OCI-LY1 (cell line): Measurements from ENCODE around the gene ISG20.
"Not testable (repeated sequence)": the region's sequence is repeated elsewhere in the genome, so short reads cannot be mapped to it uniquely, and the experiment has no call there.

Experiments
- H2AFZ ChIP-seq: fragments of 200-600 bp; sonication (generic), shearing (Covaris generic); 2 replicates; pipeline ENCODE4 v1.6.0; 2014; ENCODE audit warnings: antibody characterized with exemption, mild to moderate bottlenecking, low read length
- H3F3A ChIP-seq: fragments of 200-600 bp; sonication (generic), shearing (Covaris generic); 2 replicates; pipeline ENCODE4 v1.6.0; 2014; ENCODE audit warnings: mild to moderate bottlenecking, antibody characterized with exemption, low read length, moderate library complexity; ENCODE audit not compliant: insufficient read depth
- H3K27ac ChIP-seq: fragments of 200-600 bp; sonication (generic); 2 replicates; pipeline ENCODE4 v1.5.1; 2014; ENCODE audit warnings: low read length, mixed run types, mild to moderate bottlenecking, low read depth; ENCODE audit not compliant: poor library complexity, severe bottlenecking
- H3K27me3 ChIP-seq: fragments of 200-600 bp; sonication (generic); 2 replicates; pipeline ENCODE4 v1.6.0; 2014; ENCODE audit warnings: antibody characterized with exemption, mild to moderate bottlenecking, low read length, moderate library complexity; ENCODE audit not compliant: insufficient read depth
- H3K36me3 ChIP-seq: fragments of 200-600 bp; sonication (generic); 2 replicates; pipeline ENCODE4 v1.6.1; 2014; ENCODE audit warnings: mild to moderate bottlenecking, antibody characterized with exemption, low read length, moderate library complexity, mixed read lengths; ENCODE audit not compliant: insufficient read depth
- H3K4me1 ChIP-seq: fragments of 200-600 bp; sonication (generic); 2 replicates; pipeline ENCODE4 v1.5.1; 2014; ENCODE audit warnings: mild to moderate bottlenecking, low read length, moderate library complexity; ENCODE audit not compliant: insufficient read depth, severe bottlenecking
- H3K4me2 ChIP-seq: fragments of 200-600 bp; sonication (generic), shearing (Covaris generic); 2 replicates; pipeline ENCODE4 v1.6.1; 2014; ENCODE audit warnings: low read length
- H3K4me3 ChIP-seq: fragments of 200-600 bp; sonication (generic); 2 replicates; pipeline ENCODE4 v1.5.1; 2014; ENCODE audit warnings: low read length, low read depth, mild to moderate bottlenecking, mixed read lengths; ENCODE audit not compliant: poor library complexity, severe bottlenecking
- H3K79me2 ChIP-seq: fragments of 200-600 bp; shearing (Covaris generic); 2 replicates; pipeline ENCODE4 v1.6.1; 2016; ENCODE audit warnings: mixed run types, low read length, mixed read lengths; ENCODE audit not compliant: insufficient read depth
- H3K9ac ChIP-seq: fragments of 200-600 bp; sonication (generic), shearing (Covaris generic); 2 replicates; pipeline ENCODE4 v1.6.1; 2014; ENCODE audit warnings: mild to moderate bottlenecking, low read length, mixed read lengths
- H3K9me2 ChIP-seq: fragments of 200-600 bp; sonication (generic), shearing (Covaris generic); 2 replicates; pipeline ENCODE4 v1.6.1; 2014; ENCODE audit warnings: low read depth, mild to moderate bottlenecking, low read length, mixed read lengths
- H3K9me3 ChIP-seq: fragments of 200-600 bp; shearing (Covaris generic); 2 replicates; pipeline ENCODE4 v1.6.1; 2014; ENCODE audit warnings: low read length, mixed read lengths
- H4K20me1 ChIP-seq: fragments of 200-600 bp; sonication (generic), shearing (Covaris generic); 2 replicates; pipeline ENCODE4 v1.6.0; 2016; ENCODE audit warnings: mild to moderate bottlenecking, low read length; ENCODE audit not compliant: insufficient read depth
- EZH2 ChIP-seq: fragments of 200-600 bp; sonication (generic), shearing (Covaris generic); IDR thresholded peaks from 2 replicates; pipeline ENCODE4 v1.8.0; 2017; ENCODE audit warnings: borderline replicate concordance, mixed run types, mild to moderate bottlenecking, antibody characterized with exemption, low read length, moderate library complexity, mixed read lengths
- TF ChIP-seq, protein P1 (sequence below): fragments of 200-600 bp; sonication (generic), shearing (Covaris generic); IDR thresholded peaks from 2 replicates; pipeline ENCODE4 v1.5.1; 2017; ENCODE audit warnings: mild to moderate bottlenecking, antibody characterized with exemption, low read length, moderate library complexity, mixed read lengths

Gene ISG20

DNA sequence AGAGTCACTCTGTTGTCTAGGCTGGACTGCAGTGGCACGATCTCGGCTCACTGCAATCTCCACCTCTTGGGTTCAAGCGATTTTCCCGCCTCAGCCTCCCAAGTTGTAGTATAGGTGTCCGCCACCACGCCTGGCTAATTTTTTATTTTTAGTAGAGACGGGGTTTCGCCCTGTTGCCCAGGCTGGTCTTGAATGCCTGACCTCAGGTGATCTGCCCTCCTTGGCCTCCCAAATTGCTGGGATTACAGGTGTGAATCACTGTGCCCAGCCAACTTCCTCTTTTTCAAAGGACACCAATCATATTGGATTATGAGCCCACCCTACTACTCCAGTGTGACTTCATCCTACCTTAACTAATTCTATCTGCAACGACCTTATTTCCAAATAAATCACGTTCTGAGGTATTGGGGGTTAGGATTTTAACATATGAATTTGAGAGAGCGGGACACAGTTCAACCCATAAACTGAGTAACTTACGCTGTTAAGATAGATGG, 3.2 kb downstream of the ISG20 start:
- Histone ChIP-seq H3K4me3 (no peak overlapping the region), H2AFZ (no peak overlapping the region), H3K79me2 (no peaks in the 10 kb centered on the region), H3K9me2 (no peaks in the 10 kb centered on the region), H3K4me1 (peaks cover 79% of the 10 kb centered on the region), H3K27me3 (no peaks in the 10 kb centered on the region), H3K36me3 (peaks cover 10% of the 10 kb centered on the region), H3K9ac (no peak overlapping the region), H3K9me3 (no peaks in the 10 kb centered on the region), H3K4me2 (peak overlapping the region; percentile 30; the same call in 1 of the 2 replicates), H4K20me1 (no peaks in the 10 kb centered on the region), H3K27ac (peak overlapping the region; percentile 96), H3F3A (no peaks in the 10 kb centered on the region)
- TF ChIP-seq EZH2, result no peak
- TF ChIP-seq, protein P1, sequence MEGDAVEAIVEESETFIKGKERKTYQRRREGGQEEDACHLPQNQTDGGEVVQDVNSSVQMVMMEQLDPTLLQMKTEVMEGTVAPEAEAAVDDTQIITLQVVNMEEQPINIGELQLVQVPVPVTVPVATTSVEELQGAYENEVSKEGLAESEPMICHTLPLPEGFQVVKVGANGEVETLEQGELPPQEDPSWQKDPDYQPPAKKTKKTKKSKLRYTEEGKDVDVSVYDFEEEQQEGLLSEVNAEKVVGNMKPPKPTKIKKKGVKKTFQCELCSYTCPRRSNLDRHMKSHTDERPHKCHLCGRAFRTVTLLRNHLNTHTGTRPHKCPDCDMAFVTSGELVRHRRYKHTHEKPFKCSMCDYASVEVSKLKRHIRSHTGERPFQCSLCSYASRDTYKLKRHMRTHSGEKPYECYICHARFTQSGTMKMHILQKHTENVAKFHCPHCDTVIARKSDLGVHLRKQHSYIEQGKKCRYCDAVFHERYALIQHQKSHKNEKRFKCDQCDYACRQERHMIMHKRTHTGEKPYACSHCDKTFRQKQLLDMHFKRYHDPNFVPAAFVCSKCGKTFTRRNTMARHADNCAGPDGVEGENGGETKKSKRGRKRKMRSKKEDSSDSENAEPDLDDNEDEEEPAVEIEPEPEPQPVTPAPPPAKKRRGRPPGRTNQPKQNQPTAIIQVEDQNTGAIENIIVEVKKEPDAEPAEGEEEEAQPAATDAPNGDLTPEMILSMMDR, result no peak

DNA sequence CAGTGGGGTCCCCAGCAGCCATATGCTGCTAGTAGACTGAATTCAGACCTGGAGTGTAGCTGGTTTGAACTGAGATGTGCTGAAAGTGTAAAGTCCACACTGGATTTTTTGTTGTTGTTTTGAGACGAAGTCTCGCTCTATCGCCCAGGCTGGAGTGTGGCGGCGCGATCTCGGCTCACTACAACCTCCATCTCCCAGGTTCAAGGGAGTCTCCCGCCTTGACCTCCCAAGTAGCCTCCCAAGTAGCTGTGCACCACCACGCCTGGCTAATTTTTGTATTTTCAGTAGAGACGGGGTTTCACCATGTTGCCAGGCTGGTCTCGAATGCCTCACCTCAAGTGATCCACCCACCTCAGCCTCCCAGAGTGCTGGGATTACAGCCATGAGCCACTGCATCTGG, 3.7 kb downstream of the ISG20 start:
- H4K20me1 ChIP-seq, H3K9me2 ChIP-seq, H3K27me3 ChIP-seq, H3K9ac ChIP-seq, H3K9me3 ChIP-seq, H3K79me2 ChIP-seq, H2AFZ ChIP-seq, H3F3A ChIP-seq, H3K36me3 ChIP-seq, H3K4me3 ChIP-seq: not testable (repeated sequence)
- H3K4me2 ChIP-seq, result peak overlapping the region; percentile 30; the same call in 1 of the 2 replicates
- H3K4me1 ChIP-seq, result peaks cover 79% of the 10 kb centered on the region
- peak overlapping the region; percentile 96 for H3K27ac ChIP-seq

DNA sequence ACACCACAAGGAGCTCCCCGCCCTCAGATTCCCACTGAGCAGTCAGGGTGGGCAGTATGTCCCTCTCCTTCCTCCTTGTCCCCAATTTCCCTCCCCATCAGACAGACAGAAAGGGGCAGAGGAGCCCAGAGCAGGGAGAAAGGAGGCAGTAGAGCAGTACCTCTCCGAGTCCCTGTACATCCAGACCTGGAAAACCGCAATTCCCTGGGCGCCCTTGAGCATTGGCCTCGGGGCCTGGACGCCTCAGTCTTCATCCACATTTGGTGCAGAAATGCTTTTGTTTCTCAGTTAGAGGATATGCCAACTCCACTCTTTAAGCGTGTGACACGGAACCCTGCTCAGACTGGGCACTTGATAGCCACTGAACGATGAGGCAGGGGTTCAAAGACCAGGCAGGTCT, 5.9 kb downstream of the ISG20 start:
- H2AFZ ChIP-seq, result no peak overlapping the region
- no peaks in the 10 kb centered on the region for H3F3A ChIP-seq
- H3K9me2 ChIP-seq, result no peaks in the 10 kb centered on the region
- TF ChIP-seq, protein P1, result no peak
- no peak for TF ChIP-seq EZH2
- no peak overlapping the region for H3K4me3 ChIP-seq
- no peak overlapping the region; the same call in 1 of the 2 replicates for H3K4me2 ChIP-seq
- no peaks in the 10 kb centered on the region for H3K79me2 ChIP-seq
- no peak overlapping the region for H3K9ac ChIP-seq
- H3K27me3 ChIP-seq, result no peaks in the 10 kb centered on the region
- no peak overlapping the region for H3K27ac ChIP-seq
- H3K9me3 ChIP-seq, result no peaks in the 10 kb centered on the region
- no peaks in the 10 kb centered on the region for H4K20me1 ChIP-seq
- peaks cover 10% of the 10 kb centered on the region for H3K36me3 ChIP-seq
- peaks cover 61% of the 10 kb centered on the region for H3K4me1 ChIP-seq
